Ectodermal cell (in vitro differentiated cells): ENCODE results near the gene IL1RAPL1.

Source experiments
- H3K27ac ChIP-seq: 2 replicates; pipeline ENCODE4 v1.7.0; 2013; ENCODE audit warnings: mild to moderate bottlenecking, low read depth, low read length; ENCODE audit not compliant: insufficient read depth, poor library complexity, severe bottlenecking
- H3K27me3 ChIP-seq: 2 replicates; pipeline ENCODE4 v1.7.0; 2013; ENCODE audit warnings: mild to moderate bottlenecking, low read length; ENCODE audit not compliant: insufficient read depth, control insufficient read depth, poor library complexity, severe bottlenecking
- H3K36me3 ChIP-seq: one replicate; pipeline ENCODE4 v1.7.0; 2013; ENCODE audit warnings: low read length; ENCODE audit not compliant: control insufficient read depth, insufficient read depth
- H3K4me1 ChIP-seq: one replicate; pipeline ENCODE4 v1.7.0; 2013; ENCODE audit warnings: low read length; ENCODE audit not compliant: control insufficient read depth, insufficient read depth
- H3K4me3 ChIP-seq: 2 replicates; pipeline ENCODE4 v1.7.0; 2013; ENCODE audit warnings: low read depth, low read length, control low read depth; ENCODE audit not compliant: insufficient read depth
- H3K9me3 ChIP-seq: 2 replicates; pipeline ENCODE4 v1.7.0; 2013; ENCODE audit warnings: mild to moderate bottlenecking, low read length, moderate library complexity; ENCODE audit not compliant: control insufficient read depth
- WGBS, 2 experiments: methylation state at CpG; one replicate each; pipeline ENCODE4 v1.1.7; 2013; ENCODE audit warnings: missing lambda C conversion rate in 2 of 2; 5-methylcytosine and 5-hydroxymethylcytosine counted together

Gene IL1RAPL1

GRCh38 chrX:28997706-28998463 lies 410.6 kb downstream of the IL1RAPL1 start:
- 67 to 80% methylated on average over 1 of the region's 1 CpG for WGBS, 2 experiments
- Histone ChIP-seq H3K4me1 (no peaks in the 10 kb centered on the region), H3K27me3 (no peaks in the 10 kb centered on the region), H3K4me3 (no peak overlapping the region), H3K9me3 (no peaks in the 10 kb centered on the region), H3K27ac (no peak overlapping the region), H3K36me3 (no peaks in the 10 kb centered on the region)

- H3K36me3 ChIP-seq = no peaks in the 10 kb centered on the region
- WGBS, 2 experiments = 74% methylated on average over 3 of the region's 3 CpGs; no CpG with 5 or more reads in 1 of the 2 experiments
- H3K27me3 ChIP-seq = no peaks in the 10 kb centered on the region
- H3K4me3 ChIP-seq = no peak overlapping the region
- no peak overlapping the region for H3K27ac ChIP-seq
- no peaks in the 10 kb centered on the region for H3K4me1 ChIP-seq
- H3K9me3 ChIP-seq = no peaks in the 10 kb centered on the region
Measured at GRCh38 chrX:28998609-28999135, 411.4 kb downstream of the IL1RAPL1 start.

- Histone ChIP-seq H3K36me3 (no peaks in the 10 kb centered on the region), H3K4me3 (no peak overlapping the region), H3K4me1 (no peaks in the 10 kb centered on the region), H3K27ac (no peak overlapping the region), H3K9me3 (no peaks in the 10 kb centered on the region), H3K27me3 (no peaks in the 10 kb centered on the region)
Measured at GRCh38 chrX:29012867-29013266, 425.6 kb downstream of the IL1RAPL1 start.

GRCh38 chrX:29023207-29023606 lies 436.0 kb downstream of the IL1RAPL1 start:
- Histone ChIP-seq H3K27me3 (no peaks in the 10 kb centered on the region), H3K4me1 (no peaks in the 10 kb centered on the region), H3K27ac (no peak overlapping the region), H3K36me3 (no peaks in the 10 kb centered on the region), H3K9me3 (no peaks in the 10 kb centered on the region), H3K4me3 (no peak overlapping the region)

GRCh38 chrX:29024871-29025270 lies 437.6 kb downstream of the IL1RAPL1 start:
- H3K27ac ChIP-seq = no peak overlapping the region
- no peaks in the 10 kb centered on the region for H3K9me3 ChIP-seq
- no peaks in the 10 kb centered on the region for H3K36me3 ChIP-seq
- no peaks in the 10 kb centered on the region for H3K27me3 ChIP-seq
- 87 to 89% methylated on average over 1 of the region's 2 CpGs for WGBS, 2 experiments
- H3K4me3 ChIP-seq = no peak overlapping the region
- no peaks in the 10 kb centered on the region for H3K4me1 ChIP-seq

GRCh38 chrX:29039501-29039900 lies 452.3 kb downstream of the IL1RAPL1 start:
- 75 to 92% methylated on average over 1 to 2 of the region's 2 CpGs for WGBS, 2 experiments
- Histone ChIP-seq H3K36me3 (no peaks in the 10 kb centered on the region), H3K4me1 (no peaks in the 10 kb centered on the region), H3K9me3 (no peaks in the 10 kb centered on the region), H3K4me3 (no peak overlapping the region), H3K27me3 (no peaks in the 10 kb centered on the region), H3K27ac (no peak overlapping the region)

- Histone ChIP-seq H3K9me3 (no peaks in the 10 kb centered on the region), H3K27ac (no peak overlapping the region), H3K4me1 (no peaks in the 10 kb centered on the region), H3K27me3 (no peaks in the 10 kb centered on the region), H3K36me3 (no peaks in the 10 kb centered on the region), H3K4me3 (no peak overlapping the region)
- WGBS, 2 experiments = 100% methylated on average over 1 of the region's 1 CpG; no CpG with 5 or more reads in 1 of the 2 experiments
Measured at GRCh38 chrX:29040160-29040559, 452.9 kb downstream of the IL1RAPL1 start.

- Histone ChIP-seq H3K27ac (no peak overlapping the region), H3K36me3 (no peaks in the 10 kb centered on the region), H3K27me3 (no peaks in the 10 kb centered on the region), H3K4me1 (no peaks in the 10 kb centered on the region), H3K4me3 (no peak overlapping the region), H3K9me3 (no peaks in the 10 kb centered on the region)
- no CpG with 5 or more reads among the region's 2 CpGs for WGBS, 2 experiments
Measured at GRCh38 chrX:29042341-29042740, 455.1 kb downstream of the IL1RAPL1 start.

- H3K27me3 ChIP-seq = no peaks in the 10 kb centered on the region
- 90 to 93% methylated on average over 2 of the region's 3 CpGs for WGBS, 2 experiments
- H3K9me3 ChIP-seq = no peaks in the 10 kb centered on the region
- H3K36me3 ChIP-seq = no peaks in the 10 kb centered on the region
- no peak overlapping the region for H3K4me3 ChIP-seq
- H3K4me1 ChIP-seq = no peaks in the 10 kb centered on the region
- no peak overlapping the region for H3K27ac ChIP-seq
Measured at GRCh38 chrX:29043746-29044145, 456.5 kb downstream of the IL1RAPL1 start.

- 93 to 100% methylated on average over 2 to 4 of the region's 7 CpGs for WGBS, 2 experiments
- Histone ChIP-seq H3K27me3 (no peaks in the 10 kb centered on the region), H3K27ac (no peak overlapping the region), H3K4me1 (no peaks in the 10 kb centered on the region), H3K9me3 (no peaks in the 10 kb centered on the region), H3K36me3 (no peaks in the 10 kb centered on the region), H3K4me3 (no peak overlapping the region)
Measured at GRCh38 chrX:29044423-29045184, 457.4 kb downstream of the IL1RAPL1 start.
